Left lung (tissue), 10 donors: ENCODE results near the gene TEAD1. TPM values are rescaled to one million over a fixed set of nuclear protein-coding genes. Genes with fewer than 3 reads are reported as not detected.

Source experiments
- ATAC-seq: fragments of 200-7000 bp; cut with Tn5 transposase; one replicate; pipeline ENCODE4 v1.9.1; 2020; ENCODE audit warnings: moderate library complexity
- DNase-seq, 4 donors: peaks; one replicate each; pipeline ENCODE4 v3.0.0-alpha.2; 2013 to 2020
- H3K27ac ChIP-seq, 2 donors: fragments of 200-600 bp; sonication (generic) in 1 of 2; one replicate each; pipeline versions ENCODE4 v1.5.0 to v1.8.0; 2020 to 2021
- H3K27me3 ChIP-seq, 2 donors: fragments of 200-600 bp; sonication (generic) in 1 of 2; one replicate each; pipeline versions ENCODE4 v1.5.0 to v1.8.0; 2020 to 2021
- H3K36me3 ChIP-seq, 2 donors: fragments of 200-600 bp; sonication (generic) in 1 of 2; one replicate each; pipeline versions ENCODE4 v1.5.0 to v1.8.0; 2020 to 2021
- H3K4me1 ChIP-seq, 2 donors: fragments of 200-600 bp; one replicate each; pipeline ENCODE4 v1.8.0; 2021
- H3K4me3 ChIP-seq, 2 donors: fragments of 200-600 bp; sonication (generic) in 1 of 2; one replicate each; pipeline versions ENCODE4 v1.5.0 to v1.8.0; 2020 to 2021; ENCODE audit warnings: mild to moderate bottlenecking in 1 of 2
- H3K9me3 ChIP-seq, 2 donors: fragments of 200-600 bp; sonication (generic) in 1 of 2; one replicate each; pipeline versions ENCODE4 v1.5.0 to v1.8.0; 2020 to 2021
- CTCF ChIP-seq, 2 donors: fragments of 200-600 bp; sonication (generic) in 1 of 2; IDR thresholded peaks; one replicate each; pipeline versions ENCODE4 v1.5.0 to v1.8.0; 2021; ENCODE audit warnings: antibody characterized with exemption in 2 of 2
- intact Hi-C, 2 donors: fragments of 100-400 bp; cut with DNase I; formaldehyde crosslinking; loops; one replicate each; pipeline versions ENCODE4 v1.11.2 to v1.14.2; 2022
- polyA plus RNA-seq, 6 donors: library from polyadenylated mRNA; unstranded; fragments of 120-200 nt; gene quantifications; one replicate each; pipeline ENCODE4 v1.2.1, GENCODE V29; 2013; ENCODE audit not compliant: insufficient read length in 6 of 6
- total RNA-seq, 2 donors: library from RNA; stranded (reverse); fragmentation: NEBNext Ultra II Directional; extraction: Animal tissue kit (Norgen Biotek cat#: 25700); gene quantifications; one replicate each; pipeline ENCODE4 v1.2.1, GENCODE V29; 2021
- donor health status: DM: no; HTN: yes; CAD: no.
- donor health status: DM: no; HTN: no; CAD: no.

Gene TEAD1
- total and polyA plus RNA-seq, 8 donors = 58.1 to 106 (median 86.9) TPM

DNA sequence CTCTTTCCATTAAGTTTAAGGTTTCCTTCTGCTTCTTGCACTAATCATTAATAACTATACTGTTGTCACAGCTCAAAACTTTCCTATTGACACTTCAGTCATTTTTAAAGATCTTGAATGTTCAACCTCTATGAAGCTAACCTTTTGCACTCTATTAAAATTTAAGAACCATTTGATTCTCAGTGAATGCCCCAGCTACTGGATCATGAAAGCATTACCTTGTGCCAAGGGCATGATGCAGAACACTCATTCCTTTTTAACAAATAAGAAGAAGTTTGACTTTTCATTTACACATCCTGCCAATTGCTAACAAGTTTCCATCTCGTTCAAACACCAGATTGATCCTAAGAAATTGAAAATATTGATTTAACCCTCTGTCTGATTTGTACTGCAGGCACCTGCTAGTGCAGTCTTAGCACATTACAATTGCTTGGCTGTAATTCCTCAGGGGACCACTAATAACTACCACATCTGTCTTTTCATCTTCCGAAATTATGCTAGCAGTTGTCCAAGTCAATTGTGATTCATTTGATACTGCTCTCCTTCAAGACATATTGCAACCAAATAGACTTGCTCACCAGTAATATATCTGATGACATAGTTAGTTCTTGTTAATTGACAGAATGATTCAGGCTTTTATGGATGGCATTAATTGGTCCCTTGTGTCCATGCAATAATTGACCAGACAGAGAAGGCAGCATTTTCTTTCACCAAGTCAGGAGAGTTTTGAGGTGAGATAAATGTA is 158.4 kb downstream of the TEAD1 start:
- H3K27me3 ChIP-seq = peaks cover 0 to 18% of the 10 kb centered on the region in 2 donors
- no peak for DNase-seq
- intact Hi-C loops = no loop called here
- ATAC-seq = no peak
- H3K36me3 ChIP-seq = no peaks in the 10 kb centered on the region
- no peak overlapping the region for H3K27ac ChIP-seq
- H3K4me3 ChIP-seq = no peak overlapping the region
- TF ChIP-seq CTCF (IDR thresholded peaks at IDR 0.05) = no peak
- H3K9me3 ChIP-seq = no peaks in the 10 kb centered on the region
- H3K4me1 ChIP-seq = peaks cover 6 to 8% of the 10 kb centered on the region in 2 donors

- Histone ChIP-seq H3K4me3 (no peak overlapping the region), H3K27me3 (peaks cover 0 to 3% of the 10 kb centered on the region in 2 donors), H3K4me1 (peaks cover 0 to under 1% of the 10 kb centered on the region in 2 donors), H3K9me3 (no peaks in the 10 kb centered on the region), H3K27ac (no peak overlapping the region), H3K36me3 (no peaks in the 10 kb centered on the region)
- intact Hi-C loops = no loop called here
- no peak for TF ChIP-seq CTCF (IDR thresholded peaks at IDR 0.05)
- ATAC-seq (no peak), DNase-seq (no peak)
Measured at GRCh38 chr11:12834166-12834565, 159.9 kb downstream of the TEAD1 start.

GRCh38 chr11:12834630-12835029 is 160.4 kb downstream of the TEAD1 start:
- no peak overlapping the region for H3K27ac ChIP-seq
- ATAC-seq (no peak), DNase-seq (no peak)
- TF ChIP-seq CTCF (IDR thresholded peaks at IDR 0.05) = no peak
- intact Hi-C loops = no loop called here
- H3K27me3 ChIP-seq = no peaks in the 10 kb centered on the region
- no peak overlapping the region for H3K4me3 ChIP-seq
- H3K36me3 ChIP-seq = no peaks in the 10 kb centered on the region
- no peaks in the 10 kb centered on the region for H3K4me1 ChIP-seq
- no peaks in the 10 kb centered on the region for H3K9me3 ChIP-seq

DNA sequence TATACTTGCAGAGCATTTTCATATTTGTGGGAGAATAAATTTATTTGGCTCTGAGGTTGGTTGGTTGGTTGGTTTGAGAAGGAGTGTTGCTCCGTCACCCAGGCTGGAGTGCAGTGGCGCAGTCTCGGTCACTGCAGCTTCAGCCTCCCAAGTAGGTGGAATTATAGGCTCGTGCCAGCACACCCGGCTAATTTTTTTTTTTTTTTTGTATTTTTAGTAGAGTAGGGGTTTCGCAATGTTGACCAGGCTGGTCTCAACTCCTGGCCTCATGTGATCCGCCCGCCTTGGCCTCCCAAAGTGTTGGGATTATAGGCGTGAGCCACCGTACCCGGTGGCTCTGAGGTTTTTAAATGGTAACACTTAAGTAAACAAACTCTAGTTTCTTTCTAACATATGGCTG is 161.1 kb downstream of the TEAD1 start:
- peak; percentile 22 for ATAC-seq
- no peaks in the 10 kb centered on the region for H3K4me1 ChIP-seq
- no peak overlapping the region for H3K27ac ChIP-seq
- H3K36me3 ChIP-seq = no peaks in the 10 kb centered on the region
- no peak overlapping the region for H3K4me3 ChIP-seq
- DNase-seq = no peak
- H3K27me3 ChIP-seq = no peaks in the 10 kb centered on the region
- no peaks in the 10 kb centered on the region for H3K9me3 ChIP-seq
- intact Hi-C loops = no loop called here
- no peak for TF ChIP-seq CTCF (IDR thresholded peaks at IDR 0.05)

DNA sequence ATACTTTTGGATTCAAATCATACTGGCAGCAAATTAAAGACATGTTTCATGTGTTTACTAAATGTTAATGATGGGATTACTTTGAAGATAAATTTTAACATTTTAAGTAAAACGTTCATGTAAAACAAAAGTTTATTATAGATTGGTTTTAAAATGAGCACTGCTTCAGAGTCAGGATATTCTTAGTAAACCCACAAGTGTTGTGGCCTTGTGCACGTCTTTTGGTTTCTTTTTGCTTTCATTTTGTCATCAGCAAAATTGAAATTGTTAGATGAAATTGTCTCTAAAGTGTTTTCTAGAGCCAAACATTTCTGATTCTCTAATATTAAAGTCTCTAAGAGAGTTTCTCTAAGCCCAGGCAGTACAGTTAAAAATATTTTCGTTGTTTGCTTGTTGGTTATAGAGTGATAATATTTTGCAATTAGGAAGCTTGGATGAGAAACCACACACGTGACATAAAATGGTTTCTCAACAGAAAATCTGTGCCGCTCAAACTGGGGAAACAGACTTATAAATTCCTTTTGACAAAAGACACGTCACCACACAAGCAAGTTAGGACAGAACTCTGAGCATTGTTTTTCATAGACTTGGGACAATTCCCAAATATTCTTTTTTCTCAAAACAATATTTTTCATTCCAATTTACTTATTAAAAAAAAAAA is 164.4 kb downstream of the TEAD1 start:
- no peaks in the 10 kb centered on the region for H3K9me3 ChIP-seq
- peak overlapping the region in 1 of 2 donors; percentile 21 for H3K27ac ChIP-seq
- no peaks in the 10 kb centered on the region for H3K36me3 ChIP-seq
- H3K27me3 ChIP-seq = no peaks in the 10 kb centered on the region
- H3K4me1 ChIP-seq = peaks cover 11 to 13% of the 10 kb centered on the region in 2 donors
- DNase-seq = no peak
- ATAC-seq = no peak
- no peak for TF ChIP-seq CTCF (IDR thresholded peaks at IDR 0.05)
- no peak overlapping the region for H3K4me3 ChIP-seq
- intact Hi-C loops = no loop called here
